HG02970 (cell line): ENCODE data around the gene ITFG1.
"Not testable (repeated sequence)": the region's sequence is repeated elsewhere in the genome, so short reads cannot be mapped to it uniquely, and the experiment has no call there.

Experiments used
- ATAC-seq: cut with Tn5 transposase; IDR thresholded peaks from one replicate; pipeline ENCODE4 v1.9.1; 2021; ENCODE audit warnings: mild to moderate bottlenecking, moderate library complexity, moderate number of reproducible peaks; ENCODE audit not compliant: unreplicated experiment, low FRiP score

Gene ITFG1

DNA sequence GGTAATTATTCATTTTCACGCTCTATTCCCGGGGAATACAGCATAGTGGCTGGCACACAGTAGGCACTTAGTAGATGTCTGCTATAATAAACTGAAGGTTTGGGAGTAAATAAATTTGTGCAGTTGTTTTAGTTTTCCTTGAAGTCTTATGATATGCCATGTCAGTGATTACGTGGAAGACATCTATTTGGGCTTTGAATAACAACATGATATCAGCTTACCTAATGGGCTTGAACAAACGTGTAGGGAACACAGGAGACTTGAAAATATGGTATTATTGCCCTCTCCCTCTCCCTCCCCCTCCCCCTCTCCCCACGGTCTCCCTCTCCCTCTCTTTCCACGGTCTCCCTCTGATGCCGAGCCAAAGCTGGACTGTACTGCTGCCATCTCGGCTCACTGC lies 280.8 kb downstream of the ITFG1 start:
- ATAC-seq, result no peak

DNA sequence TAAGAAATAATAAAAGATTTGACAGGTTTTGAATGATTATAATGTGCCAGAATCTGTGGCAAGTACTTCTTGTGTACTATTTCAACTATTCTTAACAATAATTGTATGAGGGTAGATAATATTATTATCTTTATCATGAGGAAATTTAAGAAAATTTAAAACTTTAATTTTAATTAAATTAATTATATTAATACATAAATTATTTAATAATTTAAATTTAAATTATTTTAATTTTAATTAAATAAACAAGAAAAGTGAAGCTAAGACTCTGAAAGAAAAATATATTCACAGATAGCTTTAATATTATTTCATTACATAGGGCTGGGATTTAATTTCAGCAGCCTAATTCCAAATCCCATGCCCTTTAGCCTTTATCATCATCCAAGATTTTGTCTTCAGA lies 285.7 kb downstream of the ITFG1 start:
- ATAC-seq, result no peak

DNA sequence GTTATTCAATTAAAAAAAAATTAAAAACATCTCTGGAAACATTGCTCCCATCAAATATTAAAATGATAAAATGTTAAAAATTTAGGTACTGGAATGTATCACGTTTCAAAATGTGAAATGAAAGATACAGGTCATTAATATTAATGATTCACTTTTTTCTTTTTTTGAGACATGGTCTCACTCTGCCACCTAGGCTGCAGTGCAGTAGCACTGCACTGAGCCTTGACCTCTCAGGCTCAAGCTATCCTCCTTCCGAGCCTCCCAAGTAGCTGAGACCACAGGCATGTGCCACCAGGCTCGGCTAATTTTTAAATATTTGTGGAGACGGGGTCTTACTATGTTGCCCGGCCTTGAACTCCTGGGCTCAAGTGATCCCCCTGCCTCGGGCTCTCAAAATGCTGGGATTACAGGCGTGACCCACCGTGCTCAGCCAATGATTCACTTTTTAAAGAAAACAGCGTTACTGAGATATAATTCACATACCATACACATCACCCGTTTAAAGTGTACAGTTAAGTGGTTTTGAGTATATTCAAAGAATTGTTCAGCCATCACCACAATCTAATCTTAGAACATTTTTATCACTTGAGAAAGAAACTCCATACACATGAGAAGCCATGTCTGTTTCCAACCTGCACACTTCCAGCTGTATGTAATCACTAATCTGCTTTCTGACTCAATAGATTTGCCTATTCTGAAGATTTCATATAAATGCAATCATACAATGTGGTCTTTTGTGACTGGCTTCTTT lies 298.0 kb downstream of the ITFG1 start:
- no peak for ATAC-seq

DNA sequence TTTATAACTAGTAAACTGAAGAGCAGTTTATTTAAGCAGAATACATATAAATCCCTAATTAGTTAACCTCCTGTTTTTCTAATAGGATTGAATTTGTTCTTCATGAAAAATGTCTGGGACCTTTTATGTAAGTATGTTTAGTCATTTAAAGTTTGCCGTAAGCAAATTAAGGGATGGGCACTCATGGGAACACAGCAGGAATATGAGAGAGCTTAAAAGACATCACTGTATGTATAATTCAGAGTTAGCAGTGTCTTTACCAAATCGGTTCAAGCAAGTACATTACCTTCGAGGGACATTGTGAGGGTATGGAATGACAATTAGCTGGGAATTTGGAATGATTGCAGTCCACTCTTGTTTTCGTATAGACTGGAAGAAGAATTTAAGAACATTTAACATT lies 299.4 kb downstream of the ITFG1 start:
- no peak for ATAC-seq

- no peak for ATAC-seq
Observed at GRCh38 chr16:47160422-47160821, 300.4 kb downstream of the ITFG1 start.

DNA sequence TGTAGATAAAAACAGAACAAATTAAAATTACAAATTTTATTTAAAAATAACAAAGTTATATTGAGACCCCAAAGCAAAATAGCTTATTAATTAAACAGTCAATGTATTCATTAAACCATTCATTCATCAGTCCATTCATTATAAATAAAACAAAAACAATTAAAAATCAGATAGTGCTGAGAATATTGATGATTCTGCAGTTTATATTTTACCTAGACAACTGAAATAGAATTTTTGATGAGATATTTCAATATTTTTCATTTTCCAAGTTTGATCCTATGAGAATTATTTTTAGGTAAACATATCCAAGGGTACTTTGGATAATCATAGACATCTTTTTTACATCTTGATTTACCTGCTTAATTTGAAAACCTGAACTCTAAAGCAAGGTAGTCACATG lies 301.9 kb downstream of the ITFG1 start:
- ATAC-seq, result no peak

DNA sequence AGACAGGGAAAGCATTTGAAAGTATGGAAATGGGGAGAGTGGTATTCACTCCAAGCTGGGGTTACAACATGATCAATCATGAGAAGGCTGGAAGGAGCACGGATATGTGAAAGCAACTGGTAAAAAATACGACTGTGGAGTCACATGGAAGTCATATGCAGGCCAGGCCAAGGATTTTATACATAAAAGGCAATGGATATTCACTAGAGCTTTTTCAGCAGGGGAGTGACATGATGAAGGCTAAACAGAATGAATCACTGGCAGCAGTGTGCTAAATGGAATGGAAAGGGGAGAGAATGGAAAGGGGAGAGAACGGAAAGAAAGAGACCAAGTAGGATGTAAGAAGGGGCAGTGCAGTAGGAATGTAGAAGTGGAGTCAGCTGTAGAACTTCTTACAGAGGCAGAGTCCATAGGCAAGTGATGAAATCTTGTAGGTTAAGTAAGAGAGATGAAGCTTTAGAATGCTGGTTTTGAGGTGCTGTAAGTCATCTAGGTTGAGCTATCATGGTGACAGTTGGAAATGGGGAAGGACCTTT lies 304.1 kb downstream of the ITFG1 start:
- ATAC-seq, result no peak

DNA sequence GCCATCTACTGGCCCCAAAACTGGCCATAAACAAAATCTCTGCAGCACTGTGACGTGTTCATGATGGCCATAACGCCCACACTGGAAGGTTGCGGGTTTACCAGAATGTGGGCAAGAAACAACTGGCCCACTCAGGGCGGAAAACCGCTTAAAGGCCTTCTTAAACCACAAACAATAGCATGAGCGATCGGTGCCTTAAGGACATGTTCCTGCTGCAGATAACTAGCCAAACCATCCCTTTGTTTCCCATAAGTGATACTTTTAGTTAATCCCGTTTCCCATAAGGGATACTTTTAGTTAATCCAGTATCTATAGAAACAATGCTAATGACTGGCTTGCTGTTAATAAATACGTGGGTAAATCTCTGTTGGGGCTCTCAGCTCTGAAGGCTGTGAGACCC lies 308.4 kb downstream of the ITFG1 start:
- ATAC-seq, result not testable (repeated sequence)

- ATAC-seq, result no peak
Observed at GRCh38 chr16:47150067-47150466, 310.8 kb downstream of the ITFG1 start.

- ATAC-seq, result no peak
Observed at GRCh38 chr16:47144559-47144877, 316.3 kb downstream of the ITFG1 start.

- ATAC-seq, result peak; percentile 46
Observed at GRCh38 chr16:47143677-47144558, 316.9 kb downstream of the ITFG1 start, which contains the start of gene NETO2. Gene NETO2 (minus strand): TSS chr16:47143945. CDS start chr16:47143612, 333 bp downstream.

GRCh38 chr16:47142821-47143676 lies 317.8 kb downstream of the ITFG1 start:
- peak; percentile 57 for ATAC-seq

DNA sequence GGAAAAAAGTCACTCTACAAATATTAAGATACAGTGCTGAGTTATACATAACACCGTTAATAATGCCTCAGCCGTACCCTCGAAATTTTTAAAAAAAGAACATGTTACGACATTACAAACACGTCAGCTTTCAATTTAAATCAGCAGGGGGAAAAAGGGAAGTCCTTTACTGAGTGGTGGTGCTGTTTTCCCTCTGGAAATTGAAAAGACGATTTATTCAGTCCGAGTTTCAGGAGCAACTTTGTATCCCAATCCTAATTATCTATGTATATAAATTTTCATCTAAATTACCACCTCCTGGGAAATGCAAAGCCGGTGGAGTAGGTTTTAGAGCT lies 318.4 kb downstream of the ITFG1 start:
- no peak for ATAC-seq

DNA sequence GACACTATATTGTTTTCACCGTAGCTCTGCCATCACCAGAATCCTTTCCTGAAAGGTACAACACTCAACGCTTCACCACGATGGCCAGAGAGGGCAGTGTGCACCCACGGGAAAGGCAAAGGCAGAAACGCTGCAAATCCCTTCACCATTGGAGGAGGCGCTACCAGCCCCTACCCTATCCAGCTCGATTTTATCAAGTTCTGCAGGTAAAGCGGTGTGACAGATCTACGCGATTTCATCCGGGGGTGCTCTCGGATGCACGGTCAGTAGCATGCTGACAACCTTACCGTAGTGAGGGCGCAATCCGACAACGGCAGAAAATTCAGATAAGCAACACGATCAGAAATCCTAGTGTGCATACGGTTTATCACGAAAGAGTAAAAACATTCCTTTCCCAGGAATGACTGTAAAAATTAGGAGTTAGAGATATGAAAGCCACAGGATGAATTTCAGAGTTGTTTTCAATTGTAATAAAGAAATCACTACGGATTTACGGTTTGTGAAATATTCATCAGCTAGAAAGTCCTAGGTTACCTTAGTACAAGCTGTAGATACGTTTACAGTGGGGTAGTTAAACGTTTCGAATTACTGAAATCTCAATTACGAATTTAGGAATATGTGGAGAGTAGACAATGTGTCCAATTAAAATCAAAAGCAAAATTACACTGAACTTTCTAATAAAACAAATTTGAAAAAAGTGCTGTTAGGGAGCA lies 318.9 kb downstream of the ITFG1 start:
- no peak for ATAC-seq

- no peak for ATAC-seq
Observed at GRCh38 chr16:47140686-47141085, 320.2 kb downstream of the ITFG1 start.

DNA sequence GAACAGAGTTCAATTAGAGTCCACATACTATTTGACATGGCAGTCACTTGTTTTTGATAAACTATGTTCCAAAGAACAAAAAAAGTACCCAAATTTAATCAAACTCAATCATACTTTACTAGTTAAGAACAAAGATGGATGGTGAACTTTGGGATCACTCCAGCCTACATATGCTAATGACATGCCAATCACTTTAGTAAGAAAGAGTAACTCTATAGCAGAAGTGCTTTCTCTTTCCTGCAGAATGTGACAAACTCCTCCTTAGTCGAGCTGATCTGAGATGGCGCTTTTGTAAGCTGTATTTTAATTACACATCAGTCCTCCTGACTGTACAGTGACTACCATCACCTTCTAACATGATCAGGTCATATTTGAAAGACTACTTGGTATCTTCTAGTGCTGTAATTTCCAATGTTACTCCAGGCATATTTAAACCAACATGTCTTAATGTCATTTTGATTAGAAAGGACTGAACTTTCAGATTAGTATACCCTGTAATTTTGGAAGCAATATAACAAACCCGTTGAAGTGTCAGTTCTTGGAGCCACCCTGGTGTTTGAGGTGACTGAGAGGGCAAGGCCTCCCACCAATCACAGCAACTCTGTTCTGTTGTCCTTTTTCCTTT lies 321.2 kb downstream of the ITFG1 start:
- no peak for ATAC-seq

GRCh38 chr16:47137925-47138324 lies 322.9 kb downstream of the ITFG1 start:
- ATAC-seq, result not testable (repeated sequence)

- ATAC-seq, result no peak
Observed at GRCh38 chr16:47136099-47136842, 324.6 kb downstream of the ITFG1 start.

DNA sequence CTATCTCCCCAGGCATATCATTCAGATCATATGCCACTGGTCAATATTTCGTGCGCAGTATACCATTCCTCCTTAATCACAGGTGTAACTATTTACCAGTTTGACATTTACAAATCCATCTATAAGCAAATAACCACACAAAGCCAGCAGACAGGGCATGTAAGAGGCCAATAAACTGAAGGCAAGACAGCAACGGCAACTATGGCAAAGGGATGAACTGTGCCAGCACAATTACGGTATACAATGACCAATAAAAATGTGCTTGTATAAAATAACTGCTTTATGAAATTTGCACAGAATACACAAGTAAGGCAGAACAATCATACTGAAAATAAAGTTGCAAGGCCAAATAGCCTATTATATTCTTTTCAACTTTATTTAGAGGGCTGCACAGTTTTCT lies 326.3 kb downstream of the ITFG1 start:
- ATAC-seq, result no peak
